DMS153 (cell line): Measurements from ENCODE around the gene GPR68.
"Not testable (repeated sequence)": the region's sequence is repeated elsewhere in the genome, so short reads cannot be mapped to it uniquely, and the experiment has no call there.

ENCODE experiments used
- DNase-seq: peaks from one replicate; lab custom pipeline; 2025; lab: John Stamatoyannopoulos, UW

GPR68 gene

DNA sequence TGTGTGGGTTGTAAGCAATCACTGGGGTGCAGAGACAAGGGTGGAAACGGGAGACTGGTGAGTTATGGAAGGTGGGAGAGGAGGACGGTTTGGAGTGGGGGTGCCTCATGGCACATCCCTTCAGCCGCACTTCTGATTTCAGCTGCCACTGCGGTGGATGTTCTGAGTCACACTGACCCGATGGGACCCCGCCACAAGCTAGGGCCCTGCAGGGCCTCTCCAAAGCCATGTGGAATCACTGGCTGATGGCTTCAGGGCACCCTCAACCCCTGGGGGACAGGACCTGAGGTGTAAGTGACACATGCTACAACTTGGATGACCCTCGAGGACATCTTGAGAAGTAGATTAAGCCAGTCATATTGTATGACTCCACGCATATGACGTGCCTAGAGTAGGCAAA, 53.7 kb downstream of the GPR68 start:
- DNase-seq = no peak

DNA sequence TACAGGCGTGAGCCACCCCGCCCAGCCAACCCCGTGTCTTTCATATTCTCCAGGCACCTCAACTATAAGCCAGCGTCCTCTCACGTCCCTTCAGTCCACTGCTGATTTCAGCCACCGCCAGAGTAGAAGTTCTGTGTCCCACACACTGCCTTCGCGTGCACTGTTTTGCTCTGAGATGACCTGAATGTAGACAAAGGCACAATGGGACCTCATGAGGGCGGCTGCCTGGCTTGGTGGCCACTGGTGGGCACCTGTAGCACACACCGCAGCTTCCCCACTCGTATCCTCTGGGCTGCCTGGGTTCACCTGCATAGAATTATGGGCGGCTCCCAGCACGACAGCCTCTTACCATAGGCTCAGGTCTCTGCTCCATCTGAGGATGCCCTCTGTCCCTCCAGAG, 57.2 kb downstream of the GPR68 start:
- DNase-seq = no peak

GRCh38 chr14:91186515-91187066, 57.9 kb downstream of the GPR68 start:
- DNase-seq = no peak

GRCh38 chr14:91185721-91186120, 58.8 kb downstream of the GPR68 start:
- DNase-seq = no peak

- no peak for DNase-seq
Observed at GRCh38 chr14:91184559-91184958, 59.9 kb downstream of the GPR68 start.

DNA sequence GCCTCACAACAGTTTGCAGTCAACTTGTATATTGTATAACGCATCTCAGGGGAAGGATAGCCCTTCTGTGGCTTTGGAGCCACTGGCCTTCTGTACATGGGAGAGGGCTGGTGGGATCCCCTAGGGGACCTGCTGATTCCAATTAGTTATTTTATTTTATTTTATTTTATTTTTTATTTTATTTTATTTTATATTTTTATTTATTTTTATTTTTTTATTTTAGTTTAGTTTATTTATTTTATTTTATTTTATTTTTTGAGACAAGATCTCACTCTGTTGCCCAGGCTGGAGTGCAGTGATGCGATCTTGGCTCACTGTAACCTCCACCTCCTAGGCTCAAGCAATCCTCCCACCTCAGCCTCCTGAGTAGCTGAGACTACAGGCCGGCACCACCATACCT, 61.8 kb downstream of the GPR68 start:
- not testable (repeated sequence) for DNase-seq
